Endothelial cell of umbilical vein (primary cell): ENCODE data around the gene TCF20. TPM values are rescaled to one million over a fixed set of nuclear protein-coding genes. Genes with fewer than 3 reads are reported as not detected.

Source experiments
- BruUV-seq: library from RNA; stranded (reverse); fragments of 400-500 nt; replicated peaks from 2 replicates; lab custom pipeline; 2021; lab: Mats Ljungman, UMichigan
- CTCF ChIA-PET: fragments of 300-600, 350-600 bp; sonication (Branson Sonifier 250); formaldehyde crosslinking; loops from one replicate; lab custom pipeline; 2021; ENCODE audit warnings: antibody characterized with exemption, inconsistent platforms; lab: Charles Lee
- POLR2A ChIA-PET: fragments of 300-600, 350-600 bp; sonication (Branson Sonifier 250); formaldehyde crosslinking; loops from one replicate; lab custom pipeline; 2021; ENCODE audit warnings: antibody characterized with exemption, inconsistent platforms; lab: Charles Lee
- DNase-seq: peaks from one replicate; pipeline ENCODE4 v3.0.0-alpha.2; 2011; ENCODE audit warnings: low read depth, low spot score
- FAIRE-seq: peaks from 2 replicates; lab custom pipeline; 2011; peaks lifted over from hg19 to GRCh38; lab: Jason Lieb, UNC
- H2AFZ ChIP-seq: 2 replicates; pipeline ENCODE4 v1.6.0; 2012; ENCODE audit warnings: low read depth, low read length, control low read depth, inconsistent platforms
- H3K27ac ChIP-seq: 2 replicates; pipeline ENCODE4 v1.5.1; 2011; ENCODE audit warnings: low read depth, mild to moderate bottlenecking, control low read depth, low read length, moderate library complexity; ENCODE audit not compliant: insufficient read depth
- H3K27me3 ChIP-seq, 2 experiments: 2 replicates each; pipeline versions ENCODE4 v1.6.0 to v1.6.1; 2011; ENCODE audit warnings: low read length in 2 of 2, mixed read lengths in 1 of 2; ENCODE audit not compliant: control insufficient read depth in 2 of 2, insufficient read depth in 2 of 2
- H3K36me3 ChIP-seq, 2 experiments: 2 replicates in 1 of 2; 3 replicates in 1 of 2; pipeline ENCODE4 v1.5.1; 2011; ENCODE audit warnings: low read length in 2 of 2, mild to moderate bottlenecking in 1 of 2, moderate library complexity in 1 of 2; ENCODE audit not compliant: control insufficient read depth in 2 of 2, insufficient read depth in 2 of 2; ENCODE audit errors: extremely low read depth in 1 of 2
- H3K4me1 ChIP-seq: 3 replicates; pipeline ENCODE4 v1.5.1; 2011; ENCODE audit warnings: mild to moderate bottlenecking, low read length; ENCODE audit not compliant: control insufficient read depth, insufficient read depth; ENCODE audit errors: extremely low read depth
- H3K4me2 ChIP-seq: 2 replicates; pipeline ENCODE4 v1.6.1; 2011; ENCODE audit warnings: low read length, control low read depth, mixed read lengths; ENCODE audit not compliant: insufficient read depth
- H3K4me3 ChIP-seq, 3 experiments: fragments of 200-600 bp in 1 of 3; sonication (generic), shearing (Covaris generic) in 1 of 3; replicated peaks in 1 of 3; 2 replicates each; pipeline ENCODE4 v1.5.1; 2011 to 2016; ENCODE audit warnings: control low read depth in 3 of 3, low read length in 3 of 3, mild to moderate bottlenecking in 2 of 3, inconsistent platforms in 1 of 3, low read depth in 1 of 3, moderate library complexity in 1 of 3; ENCODE audit not compliant: insufficient read depth in 1 of 3
- H3K79me2 ChIP-seq: 2 replicates; pipeline ENCODE4 v1.6.0; 2012; ENCODE audit warnings: low read length, inconsistent platforms; ENCODE audit not compliant: control insufficient read depth, insufficient read depth
- H3K9ac ChIP-seq: replicated peaks from 2 replicates; pipeline ENCODE3; 2011; ENCODE audit warnings: low read length, control low read depth; ENCODE audit not compliant: insufficient read depth; ENCODE audit errors: extremely low read depth
- H3K9me1 ChIP-seq: replicated peaks from 3 replicates; pipeline ENCODE4 v1.6.0; 2011; ENCODE audit warnings: mild to moderate bottlenecking, low read length; ENCODE audit not compliant: control insufficient read depth, insufficient read depth; ENCODE audit errors: extremely low read depth
- H3K9me3 ChIP-seq: replicated peaks from 2 replicates; pipeline ENCODE4 v1.5.1; 2012; ENCODE audit warnings: low read length, inconsistent platforms; ENCODE audit not compliant: control insufficient read depth, insufficient read depth
- H4K20me1 ChIP-seq: replicated peaks from 2 replicates; pipeline ENCODE3; 2011; ENCODE audit warnings: mild to moderate bottlenecking, low read length; ENCODE audit not compliant: control insufficient read depth, insufficient read depth; ENCODE audit errors: extremely low read depth
- EZH2 ChIP-seq: IDR thresholded peaks from 2 replicates; pipeline ENCODE4 v1.6.1; 2012; ENCODE audit warnings: borderline replicate concordance, low read depth, mild to moderate bottlenecking, moderate library complexity, low read length, inconsistent platforms; ENCODE audit not compliant: severe bottlenecking
- FOS ChIP-seq: IDR thresholded peaks from 2 replicates; pipeline ENCODE4 v1.6.1; 2011; ENCODE audit warnings: mild to moderate bottlenecking, low read length, moderate library complexity, borderline replicate concordance; ENCODE audit not compliant: insufficient read depth
- GATA2 ChIP-seq: IDR thresholded peaks from 2 replicates; pipeline ENCODE4 v1.7.0; 2011; ENCODE audit warnings: low read depth, mild to moderate bottlenecking, moderate library complexity, mixed read lengths, low read length; ENCODE audit not compliant: insufficient read length, insufficient read depth
- JUN ChIP-seq: IDR thresholded peaks from 2 replicates; pipeline ENCODE4 v1.6.1; 2011; ENCODE audit warnings: borderline replicate concordance, low read depth; ENCODE audit not compliant: insufficient read length, insufficient read depth
- MYC ChIP-seq: IDR thresholded peaks from one replicate; pipeline ENCODE4 v1.6.1; 2011; ENCODE audit warnings: mild to moderate bottlenecking, low read depth, low read length
- POLR2AphosphoS5 ChIP-seq: IDR thresholded peaks from 2 replicates; pipeline ENCODE4 v1.6.1; 2012; ENCODE audit warnings: low read depth, mild to moderate bottlenecking, control low read depth, low read length, moderate library complexity; ENCODE audit not compliant: insufficient read depth
- dilution Hi-C: fragments of 300-500 bp; cut with MboI; formaldehyde crosslinking; loops from one replicate; pipeline ENCODE4 v1.15.0; 2019; ENCODE audit warnings: low sequenced_read_pairs; ENCODE audit not compliant: extremely low pct_ligation_motif_present
- intact Hi-C: fragments of 100-400 bp; cut with micrococcal nuclease; formaldehyde crosslinking; loops from one replicate; pipeline ENCODE4 v1.10.0; 2022
- polyA plus RNA-seq, 4 experiments: library from polyadenylated mRNA; depleted of rRNA in 3 of 4; stranded (reverse) in 3 of 4; unstranded in 1 of 4; fragments of >200 nt; gene quantifications; 2 replicates each; pipeline versions ENCODE4 v1.2.1 to v1.2.3, GENCODE V29; 2011 to 2012; ENCODE audit warnings: missing spikeins in 1 of 4
- total RNA-seq: library from RNA; stranded (reverse); gene quantifications from 2 replicates; pipeline ENCODE4 v1.2.3, GENCODE V29; 2021
- TF ChIP-seq, protein P1 (sequence below): IDR thresholded peaks from 2 replicates; pipeline ENCODE4 v1.6.1; 2011; ENCODE audit not compliant: insufficient read depth, insufficient read length
- TF ChIP-seq, protein P2 (sequence below), 2 donors: IDR thresholded peaks; 1 replicate in 1 of 2; 2 replicates in 1 of 2; pipeline ENCODE4 v1.5.1; 2011; ENCODE audit warnings: low read length in 2 of 2, mild to moderate bottlenecking in 2 of 2, moderate library complexity in 2 of 2, control low read depth in 1 of 2, inconsistent platforms in 1 of 2, low read depth in 1 of 2; ENCODE audit not compliant: insufficient read depth in 1 of 2; ENCODE audit errors: extremely low read depth in 1 of 2

The TCF20 gene
- total and polyA plus RNA-seq, 2 donors (not counting 3 experiments of a cell fraction or from before 2014, with no cell fraction given), result 11.2 to 36.7 TPM

DNA sequence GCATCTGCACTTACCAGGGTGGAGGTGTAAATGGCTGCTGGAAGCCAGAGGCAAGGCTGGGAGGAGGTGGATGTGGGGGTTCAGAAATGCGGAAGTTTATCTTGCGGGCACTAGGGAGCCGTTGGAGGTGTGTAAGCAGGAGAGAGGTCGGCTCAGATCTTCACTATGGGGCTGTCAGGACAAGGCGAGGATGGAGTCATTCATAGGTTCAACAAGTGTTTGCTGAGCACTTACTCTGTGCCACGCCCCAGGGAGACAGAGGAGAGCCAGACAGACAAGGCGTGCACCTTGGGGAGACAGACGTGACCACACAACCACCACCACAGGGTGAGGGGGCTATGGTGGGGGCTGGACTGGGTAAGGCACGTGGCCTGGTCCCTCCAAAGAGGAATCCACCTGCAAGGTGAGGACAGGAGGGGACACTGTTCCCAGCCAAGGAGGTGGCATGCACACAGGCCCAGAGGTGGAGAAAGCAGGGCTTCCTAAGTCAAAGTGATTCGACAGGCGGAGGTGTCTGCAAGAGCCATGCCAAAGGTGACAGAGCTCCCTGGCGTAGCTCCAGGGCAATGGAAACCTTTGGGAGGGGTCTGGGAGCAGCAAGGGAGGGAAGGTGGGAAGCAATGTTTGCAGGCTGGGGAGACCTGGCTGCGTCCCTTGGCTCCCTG is 30.8 kb upstream of the TCF20 start:
- no peaks in the 10 kb centered on the region for H3K9me3 ChIP-seq
- H3K9ac ChIP-seq, result no peak overlapping the region
- BruUV-seq, result no TSS peak
- no peaks in the 10 kb centered on the region for H3K4me1 ChIP-seq
- dilution Hi-C loops, result no loop called here
- FAIRE-seq, result no peak
- H3K27me3 ChIP-seq, result peaks cover 3 to 4% of the 10 kb centered on the region in 2 experiments
- no peaks in the 10 kb centered on the region for H3K36me3 ChIP-seq
- H2AFZ ChIP-seq, result no peak overlapping the region
- H3K4me3 ChIP-seq, result no peak overlapping the region
- POLR2A ChIA-PET, result no interaction called here
- H3K4me2 ChIP-seq, result no peak overlapping the region
- intact Hi-C loops, result no loop called here
- H3K27ac ChIP-seq, result no peak overlapping the region
- DNase-seq, result no peak
- CTCF ChIA-PET, result no interaction called here
- no peaks in the 10 kb centered on the region for H3K9me1 ChIP-seq
- no peaks in the 10 kb centered on the region for H4K20me1 ChIP-seq
- H3K79me2 ChIP-seq, result no peaks in the 10 kb centered on the region
- TF ChIP-seq JUN (no peak), POLR2AphosphoS5 (no peak), FOS (no peak), GATA2 (no peak), MYC (no peak), EZH2 (no peak)
- TF ChIP-seq, protein P1, sequence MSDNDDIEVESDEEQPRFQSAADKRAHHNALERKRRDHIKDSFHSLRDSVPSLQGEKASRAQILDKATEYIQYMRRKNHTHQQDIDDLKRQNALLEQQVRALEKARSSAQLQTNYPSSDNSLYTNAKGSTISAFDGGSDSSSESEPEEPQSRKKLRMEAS, result no peak
- TF ChIP-seq, protein P2, sequence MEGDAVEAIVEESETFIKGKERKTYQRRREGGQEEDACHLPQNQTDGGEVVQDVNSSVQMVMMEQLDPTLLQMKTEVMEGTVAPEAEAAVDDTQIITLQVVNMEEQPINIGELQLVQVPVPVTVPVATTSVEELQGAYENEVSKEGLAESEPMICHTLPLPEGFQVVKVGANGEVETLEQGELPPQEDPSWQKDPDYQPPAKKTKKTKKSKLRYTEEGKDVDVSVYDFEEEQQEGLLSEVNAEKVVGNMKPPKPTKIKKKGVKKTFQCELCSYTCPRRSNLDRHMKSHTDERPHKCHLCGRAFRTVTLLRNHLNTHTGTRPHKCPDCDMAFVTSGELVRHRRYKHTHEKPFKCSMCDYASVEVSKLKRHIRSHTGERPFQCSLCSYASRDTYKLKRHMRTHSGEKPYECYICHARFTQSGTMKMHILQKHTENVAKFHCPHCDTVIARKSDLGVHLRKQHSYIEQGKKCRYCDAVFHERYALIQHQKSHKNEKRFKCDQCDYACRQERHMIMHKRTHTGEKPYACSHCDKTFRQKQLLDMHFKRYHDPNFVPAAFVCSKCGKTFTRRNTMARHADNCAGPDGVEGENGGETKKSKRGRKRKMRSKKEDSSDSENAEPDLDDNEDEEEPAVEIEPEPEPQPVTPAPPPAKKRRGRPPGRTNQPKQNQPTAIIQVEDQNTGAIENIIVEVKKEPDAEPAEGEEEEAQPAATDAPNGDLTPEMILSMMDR (IDR thresholded peaks at IDR 0.05; ENCODE audit: extremely low read depth in 1 of 2, insufficient read depth in 1 of 2, low read depth in 1 of 2, low read length in 2 of 2), result no peak
